CD4-positive, alpha-beta memory T cell (primary cell): ENCODE data around the gene CAPG. TPM values are rescaled to one million over a fixed set of nuclear protein-coding genes. Genes with fewer than 3 reads are reported as not detected.

Experiments used
- CTCF ChIA-PET: fragments of 350-600 bp; sonication (Branson Sonifier 250); formaldehyde crosslinking; loops from one replicate; lab custom pipeline; 2021; ENCODE audit warnings: inconsistent platforms; ENCODE audit not compliant: partially characterized antibody; lab: Charles Lee
- POLR2A ChIA-PET: fragments of 350-600 bp; sonication (Branson Sonifier 250); formaldehyde crosslinking; loops from one replicate; lab custom pipeline; 2021; ENCODE audit not compliant: partially characterized antibody; lab: Charles Lee
- DNase-seq, 5 donors: peaks; one replicate each; pipeline versions ENCODE4 v3.0.0 to v3.0.0-alpha.2; 2020 to 2022; ENCODE audit warnings: mixed read lengths in 1 of 5
- H3K27ac ChIP-seq: one replicate; pipeline ENCODE4 v1.7.0; 2013; ENCODE audit warnings: low read depth, low read length
- H3K27me3 ChIP-seq: 2 replicates; pipeline ENCODE4 v1.7.0; 2013; ENCODE audit warnings: mild to moderate bottlenecking, low read length, moderate library complexity; ENCODE audit not compliant: insufficient read depth
- H3K36me3 ChIP-seq: 2 replicates; pipeline ENCODE4 v1.7.0; 2013; ENCODE audit warnings: mild to moderate bottlenecking, low read length, moderate library complexity; ENCODE audit not compliant: insufficient read depth
- H3K4me1 ChIP-seq: 2 replicates; pipeline ENCODE4 v1.7.0; 2013; ENCODE audit warnings: mild to moderate bottlenecking, low read length, moderate library complexity; ENCODE audit not compliant: insufficient read depth
- H3K4me3 ChIP-seq, 2 donors: one replicate each; pipeline ENCODE4 v1.7.0; 2013; ENCODE audit warnings: low read length in 2 of 2, mild to moderate bottlenecking in 1 of 2
- H3K9me3 ChIP-seq, 2 donors: one replicate each; pipeline ENCODE4 v1.7.0; 2013; ENCODE audit warnings: low read length in 2 of 2, control low read depth in 1 of 2; ENCODE audit not compliant: control insufficient read depth in 1 of 2
- H3K27ac Mint-ChIP-seq, 7 donors: one replicate each; pipeline ENCODE4 v1.8.0; 2020 to 2021; ENCODE audit warnings: mixed read lengths in 7 of 7, mild to moderate bottlenecking in 6 of 7, inconsistent platforms in 3 of 7, moderate library complexity in 3 of 7
- H3K27me3 Mint-ChIP-seq, 2 donors: one replicate each; pipeline ENCODE4 v1.8.0; 2020 to 2021; ENCODE audit warnings: mixed read lengths in 2 of 2
- H3K36me3 Mint-ChIP-seq, 2 donors: one replicate each; pipeline ENCODE4 v1.8.0; 2020 to 2021; ENCODE audit warnings: mixed read lengths in 2 of 2, inconsistent platforms in 1 of 2, mild to moderate bottlenecking in 1 of 2
- H3K4me1 Mint-ChIP-seq, 4 donors: one replicate each; pipeline ENCODE4 v1.8.0; 2020 to 2021; ENCODE audit warnings: mixed read lengths in 4 of 4, mild to moderate bottlenecking in 1 of 4
- H3K4me3 Mint-ChIP-seq, 8 donors: one replicate each; pipeline ENCODE4 v1.8.0; 2020 to 2021; ENCODE audit warnings: mixed read lengths in 8 of 8, mild to moderate bottlenecking in 7 of 8, moderate library complexity in 6 of 8, inconsistent platforms in 3 of 8
- H3K9me3 Mint-ChIP-seq, 8 donors: one replicate each; pipeline ENCODE4 v1.8.0; 2020 to 2021; ENCODE audit warnings: mixed read lengths in 8 of 8, mild to moderate bottlenecking in 5 of 8, inconsistent platforms in 3 of 8, moderate library complexity in 1 of 8
- intact Hi-C: fragments of 100-400 bp; cut with micrococcal nuclease; formaldehyde crosslinking; loops from one replicate; pipeline ENCODE4 v1.15.1; 2023
- polyA plus RNA-seq, 2 donors: library from polyadenylated mRNA; unstranded; fragments of 300-500 nt; fragmentation: Illumina TruSeq; gene quantifications; one replicate each; pipeline ENCODE4 v1.2.3, GENCODE V29; 2021
- total RNA-seq, 2 experiments: library from RNA; stranded (reverse); gene quantifications; one replicate each; pipeline ENCODE4 v1.2.3, GENCODE V29; 2021

The CAPG gene
- total and polyA plus RNA-seq, 4 experiments from 2014 or later, result 25.6 to 136 (median 75.6) TPM

- Mint-ChIP-seq H3K27ac (peak overlapping the region; percentile 76 to 93 (median 90)), H3K9me3 (no peaks in the 10 kb centered on the region), H3K4me1 (peaks cover 12 to 29% (median 19%) of the 10 kb centered on the region in 4 donors), H3K4me3 (peak overlapping the region; percentile 72 to 84 (median 78)), H3K27me3 (no peaks in the 10 kb centered on the region), H3K36me3 (peaks cover 0 to 1% of the 10 kb centered on the region in 2 donors)
- intact Hi-C loops, result loop anchor here (1.0 kb wide), 2 partner anchors 29 to 132 kb away; no protein-coding TSS in a partner anchor
- no peak overlapping the region for H3K4me3 ChIP-seq
- no peaks in the 10 kb centered on the region for H3K27me3 ChIP-seq
- peaks cover 28% of the 10 kb centered on the region for H3K4me1 ChIP-seq
- H3K9me3 ChIP-seq, result no peaks in the 10 kb centered on the region
- ChIA-PET POLR2A (interaction anchor here (2.7 to 5.1 kb wide), 7 partner anchors 17 to 175 kb away, joined by 12 to 99 read pairs (median 29); partner anchors contain the start of genes ELMOD3, MAT2A, RETSAT and RNF181), CTCF (interaction anchor here (0.7 to 8.1 kb wide), 26 partner anchors 9 to 312 kb away, joined by 3 to 378 read pairs (median 4); partner anchors contain the start of genes CAPG, MAT2A, RNF181 and TGOLN2)
- no peaks in the 10 kb centered on the region for H3K36me3 ChIP-seq
- H3K27ac ChIP-seq, result peak overlapping the region; percentile 12
- DNase-seq, result peak; percentile 81 to 87 (median 81)
These were observed 10.5 kb upstream of the CAPG start for GRCh38 chr2:85420536-85421259.

GRCh38 chr2:85419009-85419675 is 9.0 kb upstream of the CAPG start:
- H3K9me3 ChIP-seq, result no peaks in the 10 kb centered on the region
- H3K27me3 ChIP-seq, result no peaks in the 10 kb centered on the region
- Mint-ChIP-seq H3K27ac (peak overlapping the region; percentile 13 to 100 (median 96)), H3K4me3 (peak overlapping the region; percentile 93 to 99 (median 96)), H3K9me3 (no peaks in the 10 kb centered on the region), H3K36me3 (peaks cover 0 to 1% of the 10 kb centered on the region in 2 donors), H3K27me3 (no peaks in the 10 kb centered on the region), H3K4me1 (peaks cover 12 to 29% (median 20%) of the 10 kb centered on the region in 4 donors)
- intact Hi-C loops, result loop anchor here (2.0 kb wide), 1 partner anchor 142 kb away; the partner anchor contains the start of gene GGCX
- DNase-seq, result no peak
- H3K27ac ChIP-seq, result peak overlapping the region; percentile 91
- no peaks in the 10 kb centered on the region for H3K36me3 ChIP-seq
- peaks cover 28% of the 10 kb centered on the region for H3K4me1 ChIP-seq
- POLR2A ChIA-PET, result interaction anchor here (0.7 to 5.1 kb wide), 19 partner anchors 10 to 1022 kb away, joined by 3 to 99 read pairs (median 7); partner anchors contain the start of genes C2orf68, CAPG, ELMOD3 and GGCX
- CTCF ChIA-PET, result interaction anchor here (0.6 to 8.1 kb wide), 19 partner anchors 9 to 290 kb away, joined by 3 to 378 read pairs (median 8); partner anchors contain the start of genes CAPG, GGCX, MAT2A and TGOLN2
- H3K4me3 ChIP-seq, result peak overlapping the region; percentile 73 to 97

GRCh38 chr2:85418132-85419008 is 8.2 kb upstream of the CAPG start, which contains the start of gene SH2D6:
TSS of gene SH2D6 (plus strand) at chr2:85418714. CDS start at chr2:85429466, 10,752 bp downstream.
- CTCF ChIA-PET, result interaction anchor here (1.9 to 8.1 kb wide), 7 partner anchors 11 to 219 kb away, joined by 8 to 378 read pairs (median 30); partner anchors contain the start of genes MAT2A, TGOLN2 and VAMP8
- H3K36me3 Mint-ChIP-seq, result peaks cover 0 to 1% of the 10 kb centered on the region in 2 donors

GRCh38 chr2:85415980-85416650 is 5.9 kb upstream of the CAPG start:
- Mint-ChIP-seq H3K4me1 (peaks cover 14 to 31% (median 22%) of the 10 kb centered on the region in 4 donors), H3K27ac (no peak overlapping the region), H3K27me3 (no peaks in the 10 kb centered on the region), H3K4me3 (no peak overlapping the region), H3K36me3 (peaks cover 0 to 1% of the 10 kb centered on the region in 2 donors), H3K9me3 (no peaks in the 10 kb centered on the region)
- ChIA-PET CTCF (interaction anchor here (1.9 kb wide), 1 partner anchor 135 kb away, joined by 10 read pairs; no protein-coding TSS in a partner anchor), POLR2A (interaction anchor here (1.0 to 1.7 kb wide), 2 partner anchors 62 to 89 kb away, joined by 3 to 5 read pairs; partner anchors contain the start of genes ELMOD3, RETSAT and TGOLN2)
- intact Hi-C loops, result no loop called here
- H3K27ac ChIP-seq, result no peak overlapping the region
- H3K4me1 ChIP-seq, result peaks cover 34% of the 10 kb centered on the region
- H3K9me3 ChIP-seq, result no peaks in the 10 kb centered on the region
- no peak overlapping the region for H3K4me3 ChIP-seq
- no peak for DNase-seq
- H3K27me3 ChIP-seq, result no peaks in the 10 kb centered on the region
- H3K36me3 ChIP-seq, result no peaks in the 10 kb centered on the region

More at GRCh38 chr2:85418132-85419008, 8.2 kb upstream of the CAPG start, which contains the start of gene SH2D6:
- H3K27ac ChIP-seq, result peak within 1 kb of the TSS; percentile 91
- Mint-ChIP-seq H3K9me3 (no peaks in the 10 kb centered on the region), H3K4me1 (peaks cover 12 to 29% (median 20%) of the 10 kb centered on the region in 4 donors), H3K4me3 (peak within 1 kb of the TSS; percentile 93 to 99 (median 96)), H3K27ac (peak within 1 kb of the TSS; percentile 92 to 100 (median 96)), H3K27me3 (no peaks in the 10 kb centered on the region)
- DNase-seq, result peak; percentile 77 to 87 (median 82)
- no peaks in the 10 kb centered on the region for H3K36me3 ChIP-seq
- peak within 1 kb of the TSS; percentile 73 to 97 for H3K4me3 ChIP-seq
- H3K9me3 ChIP-seq, result no peaks in the 10 kb centered on the region
- peaks cover 34% of the 10 kb centered on the region for H3K4me1 ChIP-seq
- intact Hi-C loops, result loop anchor here (1.0 to 2.0 kb wide), 7 partner anchors 10 to 219 kb away; partner anchors contain the start of genes ELMOD3, GGCX, MAT2A and RETSAT
- POLR2A ChIA-PET, result interaction anchor here (0.7 to 5.1 kb wide), 20 partner anchors 9 to 1023 kb away, joined by 3 to 99 read pairs (median 6); partner anchors contain the start of genes C2orf68, CAPG, ELMOD3 and GGCX
- H3K27me3 ChIP-seq, result no peaks in the 10 kb centered on the region

- H3K27ac ChIP-seq, result no peak overlapping the region
- peak overlapping the region in 1 of 7 donors; percentile 24 for H3K27ac Mint-ChIP-seq
- H3K36me3 ChIP-seq, result no peaks in the 10 kb centered on the region
- no peaks in the 10 kb centered on the region for H3K9me3 Mint-ChIP-seq
- ChIA-PET POLR2A (no interaction called here), CTCF (interaction anchor here (1.2 kb wide), 1 partner anchor 14 kb away, joined by 3 read pairs; no protein-coding TSS in a partner anchor)
- peaks cover 33% of the 10 kb centered on the region for H3K4me1 ChIP-seq
- no peaks in the 10 kb centered on the region for H3K9me3 ChIP-seq
- no peaks in the 10 kb centered on the region for H3K27me3 Mint-ChIP-seq
- no peak overlapping the region for H3K4me3 ChIP-seq
- H3K4me1 Mint-ChIP-seq, result peaks cover 16 to 34% (median 24%) of the 10 kb centered on the region in 4 donors
- H3K27me3 ChIP-seq, result no peaks in the 10 kb centered on the region
- H3K4me3 Mint-ChIP-seq, result peak overlapping the region in 1 of 8 donors; percentile 4
- peaks cover 0 to 1% of the 10 kb centered on the region in 2 donors for H3K36me3 Mint-ChIP-seq
- DNase-seq, result no peak
- intact Hi-C loops, result no loop called here
These were observed 4.8 kb upstream of the CAPG start for GRCh38 chr2:85414761-85415553.
